Gastroesophageal sphincter (tissue), 3 donors: ENCODE data around the gene TTF2.

ENCODE experiments used
- CTCF ChIP-seq, 4 experiments: fragments of 200-600 bp in 2 of 4; fragments of 450-650 bp in 2 of 4; sonication (generic) in 1 of 4; IDR thresholded peaks; one replicate each; pipeline ENCODE4 v1.5.1; 2017 to 2019; ENCODE audit warnings: antibody characterized with exemption in 4 of 4, mild to moderate bottlenecking in 2 of 4, moderate library complexity in 2 of 4
- POLR2A ChIP-seq, 2 donors: fragments of 450-650 bp; IDR thresholded peaks; one replicate each; pipeline ENCODE4 v1.6.1; 2017; ENCODE audit warnings: antibody characterized with exemption in 2 of 2, mild to moderate bottlenecking in 2 of 2, moderate library complexity in 1 of 2
- POLR2AphosphoS5 ChIP-seq: sonication (generic); formaldehyde crosslinking; IDR thresholded peaks from one replicate; pipeline ENCODE4 v1.6.1; 2017; ENCODE audit warnings: antibody characterized with exemption

GRCh38 chr1:117104986-117105385 is 44.9 kb downstream of the TTF2 start:
- TF ChIP-seq CTCF (IDR thresholded peaks at IDR 0.05) = no peak
- no peak for TF ChIP-seq POLR2AphosphoS5
- TF ChIP-seq POLR2A (IDR thresholded peaks at IDR 0.05) = no peak
